ENCODE data around the gene HIF1A. TPM values are rescaled to one million over a fixed set of nuclear protein-coding genes. Genes with fewer than 3 reads are reported as not detected.

Gene HIF1A
- total and polyA plus RNA-seq, 10 donors = 34.6 to 312 (median 191) TPM

DNA sequence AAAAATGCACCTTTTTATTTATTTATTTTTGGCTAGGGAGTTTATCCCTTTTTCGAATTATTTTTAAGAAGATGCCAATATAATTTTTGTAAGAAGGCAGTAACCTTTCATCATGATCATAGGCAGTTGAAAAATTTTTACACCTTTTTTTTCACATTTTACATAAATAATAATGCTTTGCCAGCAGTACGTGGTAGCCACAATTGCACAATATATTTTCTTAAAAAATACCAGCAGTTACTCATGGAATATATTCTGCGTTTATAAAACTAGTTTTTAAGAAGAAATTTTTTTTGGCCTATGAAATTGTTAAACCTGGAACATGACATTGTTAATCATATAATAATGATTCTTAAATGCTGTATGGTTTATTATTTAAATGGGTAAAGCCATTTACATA is 52.0 kb downstream of the HIF1A start:
- no peak for TF ChIP-seq POLR2AphosphoS5 (IDR thresholded peaks at IDR 0.05)
- TF ChIP-seq, protein P1, sequence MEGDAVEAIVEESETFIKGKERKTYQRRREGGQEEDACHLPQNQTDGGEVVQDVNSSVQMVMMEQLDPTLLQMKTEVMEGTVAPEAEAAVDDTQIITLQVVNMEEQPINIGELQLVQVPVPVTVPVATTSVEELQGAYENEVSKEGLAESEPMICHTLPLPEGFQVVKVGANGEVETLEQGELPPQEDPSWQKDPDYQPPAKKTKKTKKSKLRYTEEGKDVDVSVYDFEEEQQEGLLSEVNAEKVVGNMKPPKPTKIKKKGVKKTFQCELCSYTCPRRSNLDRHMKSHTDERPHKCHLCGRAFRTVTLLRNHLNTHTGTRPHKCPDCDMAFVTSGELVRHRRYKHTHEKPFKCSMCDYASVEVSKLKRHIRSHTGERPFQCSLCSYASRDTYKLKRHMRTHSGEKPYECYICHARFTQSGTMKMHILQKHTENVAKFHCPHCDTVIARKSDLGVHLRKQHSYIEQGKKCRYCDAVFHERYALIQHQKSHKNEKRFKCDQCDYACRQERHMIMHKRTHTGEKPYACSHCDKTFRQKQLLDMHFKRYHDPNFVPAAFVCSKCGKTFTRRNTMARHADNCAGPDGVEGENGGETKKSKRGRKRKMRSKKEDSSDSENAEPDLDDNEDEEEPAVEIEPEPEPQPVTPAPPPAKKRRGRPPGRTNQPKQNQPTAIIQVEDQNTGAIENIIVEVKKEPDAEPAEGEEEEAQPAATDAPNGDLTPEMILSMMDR (IDR thresholded peaks at IDR 0.05 in 8 of 11, conservative IDR thresholded peaks at IDR 0.05 in 3 of 11) = no peak
- TF ChIP-seq POLR2A (IDR thresholded peaks at IDR 0.05) = no peak
- DNase-seq = no peak
- Histone ChIP-seq H3K4me1 (peaks cover 3 to 43% (median 22%) of the 10 kb centered on the region in 6 donors), H3K27ac (no peak overlapping the region), H3K9me3 (no peaks in the 10 kb centered on the region), H3K27me3 (replicated peaks in 1 of 7) (no peaks in the 10 kb centered on the region), H3K4me3 (no peak overlapping the region), H3K36me3 (peaks cover 5 to 75% (median 55%) of the 10 kb centered on the region in 6 donors)
- WGBS, 5 donors = 76 to 92% (median 86%) methylated on average over 3 of the region's 3 CpGs
- intact Hi-C loops (cut with DNase I; ENCODE audit: low total_unique reads) = no loop called here

- intact Hi-C loops (cut with DNase I; ENCODE audit: low total_unique reads) = no loop called here
- Histone ChIP-seq H3K27ac (peak overlapping the region in 5 of 8 donors; percentile 8 to 91 (median 34)), H3K36me3 (peaks cover 5 to 56% (median 38%) of the 10 kb centered on the region in 6 donors), H3K4me1 (peaks cover 8 to 51% (median 28%) of the 10 kb centered on the region in 6 donors), H3K27me3 (replicated peaks in 1 of 7) (no peaks in the 10 kb centered on the region), H3K4me3 (no peak overlapping the region), H3K9me3 (no peaks in the 10 kb centered on the region)
- no peak for DNase-seq
- TF ChIP-seq, protein P1 (IDR thresholded peaks at IDR 0.05 in 8 of 11, conservative IDR thresholded peaks at IDR 0.05 in 3 of 11) = no peak
- peak in 1 of 3 donors; percentile 48 for TF ChIP-seq POLR2AphosphoS5 (IDR thresholded peaks at IDR 0.05)
- TF ChIP-seq POLR2A (IDR thresholded peaks at IDR 0.05) = no peak
- WGBS, 5 donors = 33 to 61% (median 40%) methylated on average over 3 of the region's 3 CpGs
These were observed 54.0 kb downstream of the HIF1A start for GRCh38 chr14:61749264-61749663.

DNA sequence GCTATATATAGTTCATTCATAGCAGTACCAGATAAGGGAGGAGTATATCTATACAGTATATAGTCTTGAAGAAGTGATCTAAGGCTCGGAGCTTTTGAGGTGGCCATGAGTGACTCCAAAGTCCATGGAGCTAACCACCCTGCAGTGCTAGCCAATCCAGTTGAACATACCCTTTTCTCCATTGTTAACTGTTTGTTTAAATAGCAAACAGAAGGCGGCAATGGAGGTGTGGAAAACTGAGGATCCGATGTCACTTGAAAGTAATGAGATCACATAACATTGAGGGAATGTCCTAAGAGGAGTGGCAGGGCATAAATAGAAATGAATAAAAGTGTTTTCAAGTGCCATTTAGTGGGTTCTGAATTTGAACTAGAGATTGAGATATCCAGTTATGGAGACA is 54.6 kb downstream of the HIF1A start:
- H3K4me1 ChIP-seq = peaks cover 8 to 51% (median 28%) of the 10 kb centered on the region in 6 donors
- TF ChIP-seq POLR2AphosphoS5 (IDR thresholded peaks at IDR 0.05) (peak in 1 of 3 donors; percentile 54), POLR2A (IDR thresholded peaks at IDR 0.05) (no peak)
- TF ChIP-seq, protein P1 (IDR thresholded peaks at IDR 0.05 in 8 of 11, conservative IDR thresholded peaks at IDR 0.05 in 3 of 11) = no peak
- DNase-seq = no peak
- no peaks in the 10 kb centered on the region for H3K9me3 ChIP-seq
- H3K36me3 ChIP-seq = peaks cover 5 to 50% (median 33%) of the 10 kb centered on the region in 6 donors
- H3K27me3 ChIP-seq (replicated peaks in 1 of 7) = no peaks in the 10 kb centered on the region
- H3K27ac ChIP-seq = peak overlapping the region in 4 of 8 donors; percentile 34 to 91 (median 66)
- 86 to 90% (median 88%) methylated on average over 3 of the region's 3 CpGs for WGBS, 5 donors
- H3K4me3 ChIP-seq = peak overlapping the region in 1 of 8 donors; percentile 47
- intact Hi-C loops (cut with DNase I; ENCODE audit: low total_unique reads) = no loop called here

DNA sequence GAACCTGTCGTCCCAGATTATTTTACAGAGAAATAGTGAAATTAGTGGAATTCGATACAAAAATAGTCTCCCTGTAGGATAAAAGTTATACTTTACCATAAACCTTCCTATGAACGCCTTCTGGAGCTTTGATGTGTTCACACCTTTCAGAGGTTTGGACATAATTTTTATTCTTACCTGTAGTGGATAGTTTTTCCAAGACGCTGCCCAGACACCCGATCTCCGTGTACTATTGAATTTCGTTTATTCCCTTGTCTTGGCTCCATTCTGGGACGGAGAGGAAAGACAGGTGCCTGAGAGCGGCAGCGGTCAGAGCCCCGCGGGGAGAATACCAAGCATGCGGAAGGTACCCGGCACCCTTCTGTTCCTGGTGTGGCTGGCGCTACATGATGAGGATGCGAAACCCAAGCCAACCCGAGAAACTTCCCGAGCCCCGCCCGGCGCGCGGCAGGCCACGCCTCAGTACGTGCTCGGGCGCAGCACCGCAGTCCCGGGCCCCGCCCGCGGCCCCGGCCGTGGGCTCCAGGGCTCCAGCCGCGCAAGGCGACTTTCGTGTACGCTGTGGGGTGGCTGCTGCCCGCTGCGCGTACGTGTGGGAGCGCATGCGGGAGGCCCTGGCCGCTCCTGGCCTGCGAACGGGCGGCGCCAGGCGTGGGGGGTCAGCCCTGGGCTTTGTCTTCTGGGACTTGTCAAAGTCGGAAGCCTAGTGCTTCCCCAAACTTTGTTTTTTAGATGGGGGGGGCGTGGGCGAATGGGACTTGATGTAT is 55.6 kb downstream of the HIF1A start:
- H3K4me3 ChIP-seq = peak overlapping the region; percentile 8 to 72 (median 46)

More for the DNA sequence above, 55.6 kb downstream of the HIF1A start:
- H3K27me3 ChIP-seq (replicated peaks in 1 of 7) = no peaks in the 10 kb centered on the region
- intact Hi-C loops (cut with DNase I; ENCODE audit: low total_unique reads) = no loop called here
- TF ChIP-seq POLR2AphosphoS5 (IDR thresholded peaks at IDR 0.05) = peak; percentile 90 to 91 (median 91)
- TF ChIP-seq, protein P1 (IDR thresholded peaks at IDR 0.05 in 8 of 11, conservative IDR thresholded peaks at IDR 0.05 in 3 of 11) = no peak
- no peak for TF ChIP-seq POLR2A (IDR thresholded peaks at IDR 0.05)
- H3K36me3 ChIP-seq = peaks cover 5 to 40% (median 23%) of the 10 kb centered on the region in 6 donors
- DNase-seq = peak; percentile 97
- H3K27ac ChIP-seq = peak overlapping the region; percentile 28 to 95 (median 88)
- WGBS, 5 donors = 7 to 12% (median 11%) methylated on average over 49 to 54 of the region's 54 CpGs
- no peaks in the 10 kb centered on the region for H3K9me3 ChIP-seq
- peaks cover 8 to 51% (median 28%) of the 10 kb centered on the region in 6 donors for H3K4me1 ChIP-seq

Measured in spleen (tissue), 11 donors.